Activated naive CD8-positive, alpha-beta T cell treated with anti-CD3 and anti-CD28 coated beads, Interleukin-2, amount 10 ng/mL, durations not matched to agents 7 days and 5 days (primary cell): ENCODE data around the gene FRA10AC1. TPM values are rescaled to one million over a fixed set of nuclear protein-coding genes. Genes with fewer than 3 reads are reported as not detected.

ENCODE experiments used
- ATAC-seq: fragments of 150-1000 bp; cut with Tn5 transposase; one replicate; pipeline ENCODE4 v1.10.0; 2021; ENCODE audit warnings: low read depth, moderate library complexity
- POLR2A ChIA-PET: fragments of 350-600 bp; sonication (Branson Sonifier 250); formaldehyde crosslinking; loops from one replicate; lab custom pipeline; 2021; ENCODE audit warnings: antibody characterized with exemption; lab: Charles Lee
- DNase-seq: peaks from one replicate; pipeline ENCODE4 v3.0.0; 2021
- H3K27ac Mint-ChIP-seq: one replicate; pipeline ENCODE4 v1.8.0; 2022; ENCODE audit warnings: mild to moderate bottlenecking, mixed read lengths
- H3K27me3 Mint-ChIP-seq: one replicate; pipeline ENCODE4 v1.8.0; 2022; ENCODE audit warnings: mild to moderate bottlenecking, moderate library complexity, mixed read lengths
- H3K36me3 Mint-ChIP-seq: one replicate; pipeline ENCODE4 v1.8.0; 2021; ENCODE audit warnings: mild to moderate bottlenecking, mixed read lengths
- H3K4me1 Mint-ChIP-seq: one replicate; pipeline ENCODE4 v1.8.0; 2021; ENCODE audit warnings: mixed read lengths
- H3K4me3 Mint-ChIP-seq: one replicate; pipeline ENCODE4 v1.8.0; 2022; ENCODE audit warnings: mild to moderate bottlenecking, moderate library complexity, mixed read lengths
- H3K9me3 Mint-ChIP-seq: one replicate; pipeline ENCODE4 v1.8.0; 2021; ENCODE audit warnings: mixed read lengths
- total RNA-seq, 2 experiments: library from RNA; stranded (reverse); gene quantifications; one replicate each; pipeline ENCODE4 v1.2.3, GENCODE V29; 2021

Gene FRA10AC1
- total RNA-seq = 10 to 100 TPM; 13.3 to 15.5 TPM

- no peak within 1 kb of the TSS for H3K4me3 Mint-ChIP-seq
- H3K9me3 Mint-ChIP-seq = no peaks in the 10 kb centered on the region
- DNase-seq = peak; percentile 92
- H3K27me3 Mint-ChIP-seq = no peaks in the 10 kb centered on the region
- peak; percentile 88 for ATAC-seq
- peaks cover 6% of the 10 kb centered on the region for H3K4me1 Mint-ChIP-seq
- no peak within 1 kb of the TSS for H3K27ac Mint-ChIP-seq
- POLR2A ChIA-PET = interaction anchor here (0.7 to 2.4 kb wide), 3 partner anchors 11 to 191 kb away, joined by 4 to 11 read pairs (median 5); partner anchors contain the start of gene SLC35G1
- H3K36me3 Mint-ChIP-seq = no peaks in the 10 kb centered on the region
These were observed at the start of gene FRA10AC1 for GRCh38 chr10:93702210-93703001. Gene FRA10AC1 (minus strand): TSS chr10:93702592. CDS start chr10:93700106, 2,486 bp downstream.

- Mint-ChIP-seq H3K4me3 (no peak overlapping the region), H3K27me3 (peaks cover 11% of the 10 kb centered on the region), H3K36me3 (no peaks in the 10 kb centered on the region), H3K27ac (no peak overlapping the region), H3K4me1 (no peaks in the 10 kb centered on the region), H3K9me3 (no peaks in the 10 kb centered on the region)
- ATAC-seq (no peak), DNase-seq (no peak)
- POLR2A ChIA-PET = no interaction called here
These were observed 49.4 kb upstream of the FRA10AC1 start for GRCh38 chr10:93751832-93752231.

GRCh38 chr10:93751124-93751523, 48.7 kb upstream of the FRA10AC1 start:
- no peaks in the 10 kb centered on the region for H3K9me3 Mint-ChIP-seq
- POLR2A ChIA-PET = no interaction called here
- no peaks in the 10 kb centered on the region for H3K36me3 Mint-ChIP-seq
- H3K4me3 Mint-ChIP-seq = no peak overlapping the region
- no peak overlapping the region for H3K27ac Mint-ChIP-seq
- DNase-seq (no peak), ATAC-seq (no peak)
- H3K4me1 Mint-ChIP-seq = no peaks in the 10 kb centered on the region
- peaks cover 8% of the 10 kb centered on the region for H3K27me3 Mint-ChIP-seq

GRCh38 chr10:93749218-93749799, 46.9 kb upstream of the FRA10AC1 start:
- Mint-ChIP-seq H3K4me3 (no peak overlapping the region), H3K36me3 (no peaks in the 10 kb centered on the region), H3K27ac (no peak overlapping the region), H3K9me3 (no peaks in the 10 kb centered on the region), H3K27me3 (peaks cover 8% of the 10 kb centered on the region), H3K4me1 (no peaks in the 10 kb centered on the region)
- POLR2A ChIA-PET = no interaction called here
- DNase-seq (no peak), ATAC-seq (no peak)

- Mint-ChIP-seq H3K27ac (no peak overlapping the region), H3K27me3 (peaks cover 8% of the 10 kb centered on the region), H3K9me3 (no peaks in the 10 kb centered on the region), H3K4me3 (no peak overlapping the region), H3K36me3 (no peaks in the 10 kb centered on the region), H3K4me1 (peaks cover 2% of the 10 kb centered on the region)
- no peak for ATAC-seq
- DNase-seq = no peak
- POLR2A ChIA-PET = no interaction called here
These were observed 44.5 kb upstream of the FRA10AC1 start for GRCh38 chr10:93746844-93747284.

GRCh38 chr10:93745408-93746065, 43.1 kb upstream of the FRA10AC1 start:
- Mint-ChIP-seq H3K27ac (no peak overlapping the region), H3K36me3 (no peaks in the 10 kb centered on the region), H3K4me3 (no peak overlapping the region), H3K27me3 (peaks cover 5% of the 10 kb centered on the region), H3K9me3 (no peaks in the 10 kb centered on the region), H3K4me1 (peaks cover 2% of the 10 kb centered on the region)
- POLR2A ChIA-PET = no interaction called here
- no peak for DNase-seq
- ATAC-seq = no peak

- Mint-ChIP-seq H3K27ac (no peak overlapping the region), H3K4me1 (peaks cover 2% of the 10 kb centered on the region), H3K36me3 (no peaks in the 10 kb centered on the region), H3K4me3 (no peak overlapping the region), H3K9me3 (no peaks in the 10 kb centered on the region), H3K27me3 (peaks cover 6% of the 10 kb centered on the region)
- POLR2A ChIA-PET = no interaction called here
- ATAC-seq (no peak), DNase-seq (no peak)
These were observed 40.4 kb upstream of the FRA10AC1 start for GRCh38 chr10:93742633-93743349.

- Mint-ChIP-seq H3K4me1 (peaks cover 2% of the 10 kb centered on the region), H3K36me3 (no peaks in the 10 kb centered on the region), H3K27me3 (peaks cover 21% of the 10 kb centered on the region), H3K27ac (no peak overlapping the region), H3K9me3 (no peaks in the 10 kb centered on the region), H3K4me3 (no peak overlapping the region)
- DNase-seq (no peak), ATAC-seq (no peak)
- POLR2A ChIA-PET = no interaction called here
These were observed 39.0 kb upstream of the FRA10AC1 start for GRCh38 chr10:93741367-93741766.

- peaks cover 1% of the 10 kb centered on the region for H3K4me1 Mint-ChIP-seq
- POLR2A ChIA-PET = no interaction called here
- ATAC-seq (no peak), DNase-seq (no peak)
- H3K36me3 Mint-ChIP-seq = no peaks in the 10 kb centered on the region
- no peak overlapping the region for H3K4me3 Mint-ChIP-seq
- no peaks in the 10 kb centered on the region for H3K9me3 Mint-ChIP-seq
- H3K27me3 Mint-ChIP-seq = peaks cover 31% of the 10 kb centered on the region
- H3K27ac Mint-ChIP-seq = no peak overlapping the region
These were observed 23.6 kb upstream of the FRA10AC1 start for GRCh38 chr10:93726024-93726423.

GRCh38 chr10:93723153-93723552, 20.8 kb upstream of the FRA10AC1 start:
- peaks cover 41% of the 10 kb centered on the region for H3K27me3 Mint-ChIP-seq
- H3K9me3 Mint-ChIP-seq = no peaks in the 10 kb centered on the region
- ATAC-seq = no peak
- H3K4me1 Mint-ChIP-seq = peaks cover 17% of the 10 kb centered on the region
- no peaks in the 10 kb centered on the region for H3K36me3 Mint-ChIP-seq
- POLR2A ChIA-PET = no interaction called here
- H3K4me3 Mint-ChIP-seq = no peak overlapping the region
- DNase-seq = no peak
- H3K27ac Mint-ChIP-seq = no peak overlapping the region

- ATAC-seq (no peak), DNase-seq (no peak)
- no peaks in the 10 kb centered on the region for H3K36me3 Mint-ChIP-seq
- POLR2A ChIA-PET = no interaction called here
- H3K9me3 Mint-ChIP-seq = no peaks in the 10 kb centered on the region
- no peak overlapping the region for H3K4me3 Mint-ChIP-seq
- peaks cover 43% of the 10 kb centered on the region for H3K27me3 Mint-ChIP-seq
- H3K27ac Mint-ChIP-seq = no peak overlapping the region
- H3K4me1 Mint-ChIP-seq = peaks cover 17% of the 10 kb centered on the region
These were observed 20.2 kb upstream of the FRA10AC1 start for GRCh38 chr10:93722550-93722949.

- H3K9me3 Mint-ChIP-seq = no peaks in the 10 kb centered on the region
- ATAC-seq (no peak), DNase-seq (no peak)
- peaks cover 27% of the 10 kb centered on the region for H3K27me3 Mint-ChIP-seq
- POLR2A ChIA-PET = no interaction called here
- no peak overlapping the region for H3K4me3 Mint-ChIP-seq
- peaks cover 17% of the 10 kb centered on the region for H3K4me1 Mint-ChIP-seq
- no peak overlapping the region for H3K27ac Mint-ChIP-seq
- no peaks in the 10 kb centered on the region for H3K36me3 Mint-ChIP-seq
These were observed 17.5 kb upstream of the FRA10AC1 start for GRCh38 chr10:93719901-93720300.
